Cardiac fibroblast (primary cell): Measurements from ENCODE around the gene ZNF773.
A peak's percentile ranks its signal among the peaks of the same experiment; 100 is the strongest.
"Not testable (repeated sequence)": the region's sequence is repeated elsewhere in the genome, so short reads cannot be mapped to it uniquely, and the experiment has no call there.

Experiments
- DNase-seq, 2 donors: peaks; one replicate each; pipeline versions ENCODE4 v3.0.0 to v3.0.0-alpha.2; 2010; ENCODE audit warnings: low read depth in 2 of 2
- H3K4me3 ChIP-seq, 2 donors: replicated peaks in 1 of 2; 1 replicate in 1 of 2; 2 replicates in 1 of 2; pipeline ENCODE4 v1.5.1; 2011; ENCODE audit warnings: low read depth in 2 of 2, low read length in 2 of 2, mild to moderate bottlenecking in 2 of 2, moderate library complexity in 1 of 2
- TF ChIP-seq, protein P1 (sequence below): IDR thresholded peaks from one replicate; pipeline ENCODE4 v1.5.1; 2011; ENCODE audit warnings: low read depth, mild to moderate bottlenecking, low read length, inconsistent platforms

ZNF773 gene

DNA sequence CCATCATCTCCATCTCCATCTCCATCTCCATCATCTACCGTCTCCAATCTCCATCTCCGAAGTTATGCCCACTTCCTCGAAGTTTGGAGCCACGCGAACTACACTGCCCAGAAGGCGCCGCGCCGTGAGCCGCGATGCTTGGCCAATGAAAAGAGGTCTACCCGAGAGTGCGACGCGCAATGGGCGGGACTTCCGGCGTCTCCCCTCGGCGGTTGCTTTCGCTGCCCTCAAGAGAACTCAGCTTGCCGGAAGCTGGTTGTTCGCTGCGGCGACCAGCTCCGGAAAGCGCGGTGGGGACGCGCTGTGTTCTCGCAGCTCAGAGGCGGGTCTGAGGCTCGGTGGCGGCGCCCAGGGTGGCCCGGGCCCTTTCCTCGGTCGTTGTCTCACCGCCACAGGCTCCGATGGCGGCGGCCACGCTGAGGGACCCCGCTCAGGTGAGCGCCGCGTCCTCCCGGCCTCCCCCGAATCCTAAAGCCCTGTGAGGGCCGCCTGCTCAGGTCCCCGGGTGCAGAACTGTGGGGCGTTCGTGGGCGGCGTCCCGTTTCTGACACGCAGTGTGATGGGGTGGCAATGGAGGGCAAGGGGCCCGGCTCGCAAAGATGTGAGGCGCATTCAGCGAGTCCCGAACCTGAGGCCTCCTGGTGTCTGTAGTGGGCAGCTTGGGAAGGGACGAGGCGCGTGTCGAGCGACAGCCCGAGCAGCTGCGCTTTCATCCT lies at the start of gene ZNF773:
Gene ZNF773 (plus strand): TSS at position 259 of the 716 bp plus-strand sequence. CDS start 143 bp downstream, at position 402.
- H3K4me3 ChIP-seq: peak within 1 kb of the TSS; percentile 78 to 79
- peak; percentile 96 to 97 for DNase-seq

- TF ChIP-seq, protein P1, sequence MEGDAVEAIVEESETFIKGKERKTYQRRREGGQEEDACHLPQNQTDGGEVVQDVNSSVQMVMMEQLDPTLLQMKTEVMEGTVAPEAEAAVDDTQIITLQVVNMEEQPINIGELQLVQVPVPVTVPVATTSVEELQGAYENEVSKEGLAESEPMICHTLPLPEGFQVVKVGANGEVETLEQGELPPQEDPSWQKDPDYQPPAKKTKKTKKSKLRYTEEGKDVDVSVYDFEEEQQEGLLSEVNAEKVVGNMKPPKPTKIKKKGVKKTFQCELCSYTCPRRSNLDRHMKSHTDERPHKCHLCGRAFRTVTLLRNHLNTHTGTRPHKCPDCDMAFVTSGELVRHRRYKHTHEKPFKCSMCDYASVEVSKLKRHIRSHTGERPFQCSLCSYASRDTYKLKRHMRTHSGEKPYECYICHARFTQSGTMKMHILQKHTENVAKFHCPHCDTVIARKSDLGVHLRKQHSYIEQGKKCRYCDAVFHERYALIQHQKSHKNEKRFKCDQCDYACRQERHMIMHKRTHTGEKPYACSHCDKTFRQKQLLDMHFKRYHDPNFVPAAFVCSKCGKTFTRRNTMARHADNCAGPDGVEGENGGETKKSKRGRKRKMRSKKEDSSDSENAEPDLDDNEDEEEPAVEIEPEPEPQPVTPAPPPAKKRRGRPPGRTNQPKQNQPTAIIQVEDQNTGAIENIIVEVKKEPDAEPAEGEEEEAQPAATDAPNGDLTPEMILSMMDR: no peak
- DNase-seq: no peak
- H3K4me3 ChIP-seq: no peak overlapping the region
Observed at GRCh38 chr19:57452307-57452706, 47.4 kb upstream of the ZNF773 start.

DNA sequence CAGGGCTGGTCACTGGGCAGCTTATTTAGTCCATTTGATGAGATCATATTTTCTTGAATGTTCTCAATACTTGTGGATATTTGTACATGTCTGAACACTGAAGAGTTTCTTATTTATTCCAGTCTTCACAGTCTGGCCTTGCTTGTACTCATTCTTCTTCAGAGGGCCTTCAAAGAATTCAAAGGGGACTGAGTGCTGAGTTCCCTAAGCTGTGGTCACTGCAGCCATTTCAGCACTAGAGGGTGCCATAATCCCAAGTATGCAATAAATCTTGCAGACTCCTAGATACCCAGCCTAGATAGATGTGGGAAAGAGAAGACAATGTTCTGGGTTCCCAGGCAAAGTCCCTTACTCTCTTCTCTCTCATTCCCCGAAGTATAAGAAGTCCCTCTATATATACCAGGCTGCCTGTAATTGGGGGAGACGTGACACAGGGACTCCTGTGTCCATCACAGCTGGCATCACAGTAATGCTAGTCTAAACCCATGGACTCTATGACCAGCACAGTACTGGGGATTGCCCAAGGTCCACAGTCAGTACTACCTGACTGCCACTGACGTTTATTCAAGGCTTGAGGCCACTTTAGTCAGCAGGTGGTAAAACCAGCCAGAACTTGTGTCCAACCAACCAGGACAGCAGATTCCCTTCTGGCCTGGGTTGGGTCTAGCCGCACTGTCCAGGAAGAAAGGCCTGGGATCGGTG lies 33.9 kb upstream of the ZNF773 start:
- no peak overlapping the region for H3K4me3 ChIP-seq
- DNase-seq: peak; percentile 36 to 70
- TF ChIP-seq, protein P1: peak; percentile 67

GRCh38 chr19:57466489-57466888 lies 33.2 kb upstream of the ZNF773 start:
- TF ChIP-seq, protein P1: no peak
- no peak for DNase-seq
- no peak overlapping the region for H3K4me3 ChIP-seq

GRCh38 chr19:57473646-57474045 lies 26.1 kb upstream of the ZNF773 start:
- TF ChIP-seq, protein P1: no peak
- H3K4me3 ChIP-seq: no peak overlapping the region
- DNase-seq: peak; percentile 9 to 25

- DNase-seq: peak; percentile 93 to 96
- TF ChIP-seq, protein P1: peak; percentile 84
- H3K4me3 ChIP-seq: peak within 1 kb of the TSS; percentile 72
Observed at GRCh38 chr19:57477191-57478008, 22.3 kb upstream of the ZNF773 start, which contains the start of gene ZNF772. ZNF772 (minus strand) TSS chr19:57477566; CDS start chr19:57477309, 257 bp downstream.

DNA sequence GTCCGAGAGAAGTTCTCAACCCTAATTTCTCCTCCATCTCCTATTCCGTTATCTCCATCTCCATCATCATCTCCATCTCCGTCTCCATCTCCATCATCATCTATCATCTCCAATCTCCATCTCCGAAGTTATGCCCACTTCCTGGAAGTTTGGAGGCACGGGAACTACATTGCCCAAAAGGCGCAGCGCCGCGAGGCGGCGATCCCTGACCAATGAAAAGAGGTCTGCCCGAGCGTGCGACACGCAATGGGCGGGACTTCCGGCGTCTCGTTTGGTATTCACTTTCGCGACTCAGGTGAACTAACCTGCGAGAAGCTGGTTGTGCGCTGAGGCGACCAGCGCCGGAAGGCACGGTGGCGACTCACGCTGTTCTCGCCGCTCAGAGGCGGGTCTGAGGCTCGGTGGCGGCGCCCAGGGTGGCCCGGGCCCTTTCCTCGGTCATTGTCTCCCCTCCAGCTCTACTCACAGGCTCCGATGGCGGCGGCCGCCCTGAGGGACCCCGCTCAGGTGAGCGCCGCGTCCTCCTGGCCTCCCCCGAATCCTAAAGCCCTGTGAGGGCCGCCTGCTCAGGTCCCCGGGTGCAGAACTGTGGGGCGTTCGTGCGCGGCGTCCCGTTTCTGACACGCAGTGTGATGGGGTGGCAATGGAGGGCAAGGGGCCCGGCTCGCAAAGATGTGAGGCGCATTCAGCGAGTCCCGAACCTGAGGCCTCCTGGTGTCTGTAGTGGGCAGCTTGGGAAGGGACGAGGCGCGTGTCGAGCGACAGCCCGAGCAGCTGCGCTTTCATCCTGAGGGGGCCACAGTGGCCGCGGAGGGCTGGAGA lies 12.1 kb upstream of the ZNF773 start, which contains the start of gene ZNF419:
Gene ZNF419 (plus strand): TSS at position 274 of the 822 bp plus-strand sequence. CDS start 201 bp downstream, at position 475.
- DNase-seq: peak; percentile 81 to 82
- peak within 1 kb of the TSS; percentile 91 to 95 for H3K4me3 ChIP-seq

GRCh38 chr19:57488299-57488644 lies 11.5 kb upstream of the ZNF773 start:
- peak overlapping the region; percentile 32 to 42 for H3K4me3 ChIP-seq
- peak; percentile 37 to 51 for DNase-seq

DNA sequence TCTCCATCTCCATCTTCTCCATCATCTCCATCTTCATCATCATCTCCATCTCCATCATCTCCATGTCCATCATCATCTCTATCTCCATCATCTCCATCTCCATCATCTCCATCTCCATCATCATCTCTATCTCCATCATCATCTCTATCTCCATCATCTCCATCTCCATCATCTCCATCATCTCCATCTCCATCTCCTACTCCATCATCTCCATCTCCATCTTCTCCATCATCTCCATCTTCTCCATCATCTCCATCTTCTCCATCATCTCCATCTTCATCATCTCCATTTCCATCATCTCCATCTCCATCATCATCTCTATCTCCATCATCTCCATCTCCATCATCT lies 432 bp upstream of the ZNF773 start:
- not testable (repeated sequence) for H3K4me3 ChIP-seq
- peak in 1 of 2 donors; percentile 12 for DNase-seq

DNA sequence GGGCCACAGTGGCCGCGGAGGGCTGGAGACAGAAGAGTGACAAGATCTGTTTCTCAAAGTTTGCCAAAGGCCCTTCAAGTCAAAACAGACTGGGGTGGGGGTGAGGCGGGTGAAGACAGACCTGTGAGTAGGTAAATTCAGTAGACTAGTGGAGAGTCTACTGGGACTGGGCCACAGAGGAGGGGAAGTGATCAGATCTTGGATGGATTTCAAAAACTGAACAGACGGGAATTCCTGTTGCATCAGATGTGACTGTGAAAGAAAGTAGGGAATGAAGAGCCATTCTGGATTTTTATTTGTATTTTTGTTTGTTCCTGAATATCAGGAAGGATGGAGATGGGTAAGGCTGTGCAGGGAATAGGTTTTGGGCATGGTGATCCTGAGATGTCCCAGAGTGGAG lies 662 bp downstream of the ZNF773 start:
- peak overlapping the region; percentile 37 to 53 for H3K4me3 ChIP-seq
- peak; percentile 68 to 69 for DNase-seq
